EL (cell line): Measurements from ENCODE around the gene CD74.

Source experiments
- DNase-seq: peaks from one replicate; pipeline ENCODE4 v3.0.0-alpha.2; 2016

Gene CD74

DNA sequence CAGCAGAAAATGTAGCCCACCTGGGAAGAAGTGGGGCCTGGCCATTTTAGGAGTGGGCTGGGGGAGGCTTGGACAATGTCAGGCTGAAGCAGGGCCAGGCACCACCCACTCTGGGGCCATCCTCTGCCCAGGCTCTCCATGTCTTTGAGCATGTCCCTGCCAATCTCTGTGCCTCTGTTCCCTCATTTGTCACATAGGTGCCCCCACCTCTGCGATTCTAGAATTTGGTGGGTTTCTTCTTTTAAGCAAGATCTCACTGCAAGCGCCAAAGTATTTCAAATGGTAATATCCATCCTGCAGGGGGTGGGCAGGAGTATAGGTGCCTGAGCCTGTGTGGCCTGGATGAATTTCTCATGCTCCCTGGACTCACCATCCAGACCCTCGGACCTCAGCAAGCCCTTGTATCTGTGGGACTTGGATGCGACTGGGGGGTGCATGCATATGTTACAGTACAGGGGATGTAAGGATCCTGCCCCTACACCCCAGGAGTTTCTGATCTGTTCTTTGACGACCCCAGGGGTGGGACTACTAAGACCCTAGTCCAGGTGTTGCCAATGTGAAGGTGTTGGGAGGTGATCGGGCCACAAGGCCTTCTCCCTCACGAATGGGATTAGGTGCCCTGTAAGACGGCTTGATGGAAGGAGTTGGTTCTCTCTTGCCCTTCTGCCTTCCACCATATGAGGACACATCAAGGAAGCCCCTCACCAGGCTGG lies 4.3 kb downstream of the CD74 start:
- no peak for DNase-seq

DNA sequence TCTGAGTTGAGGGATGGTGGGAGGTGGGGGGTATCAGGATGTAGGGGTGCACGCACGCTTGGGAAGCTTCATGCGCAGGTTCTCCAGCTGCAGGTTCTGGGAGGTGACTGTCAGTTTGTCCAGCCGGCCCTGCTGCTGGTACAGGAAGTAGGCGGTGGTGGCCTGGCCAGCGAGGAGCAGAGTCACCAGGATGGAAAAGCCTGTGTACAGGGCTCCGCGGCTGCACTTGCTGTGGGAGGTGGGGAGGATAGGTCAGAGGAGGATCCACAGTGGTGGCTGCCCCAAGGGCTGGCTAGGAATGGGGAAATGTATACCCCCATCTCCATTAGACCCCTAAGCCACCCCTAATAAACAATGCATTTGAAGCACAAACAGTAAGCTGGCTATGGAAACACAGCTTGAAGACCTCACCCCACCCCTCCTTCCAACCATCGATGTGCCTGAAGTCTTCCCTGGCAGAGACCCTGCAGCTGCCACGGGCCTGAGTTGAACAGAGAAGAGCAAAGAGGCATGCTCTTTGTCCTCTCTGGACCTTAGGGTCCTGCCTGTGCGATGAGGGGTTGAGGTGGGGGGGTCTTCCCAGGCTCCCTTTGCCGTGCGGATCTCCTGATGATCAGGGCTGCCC lies 5.5 kb downstream of the CD74 start:
- DNase-seq, result no peak

DNA sequence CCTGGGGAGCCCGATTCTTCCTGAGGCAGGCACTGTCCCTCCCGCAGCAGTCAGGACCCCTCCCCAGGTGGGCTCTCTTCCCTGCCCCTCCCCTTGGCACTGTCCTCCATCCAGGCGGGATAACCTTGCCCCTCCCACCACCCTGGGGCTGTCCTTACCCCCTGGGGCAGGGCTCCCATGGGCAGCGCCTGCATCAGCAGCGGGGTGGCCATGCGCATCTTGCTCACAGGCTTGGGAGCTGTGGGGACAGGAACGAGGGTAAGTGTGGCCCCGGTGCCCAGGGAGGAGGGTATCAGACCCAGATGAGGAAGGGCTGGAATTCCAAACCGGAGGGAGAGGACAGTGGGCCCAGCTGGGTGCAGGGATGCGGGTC lies 6.0 kb downstream of the CD74 start:
- DNase-seq, result no peak

DNA sequence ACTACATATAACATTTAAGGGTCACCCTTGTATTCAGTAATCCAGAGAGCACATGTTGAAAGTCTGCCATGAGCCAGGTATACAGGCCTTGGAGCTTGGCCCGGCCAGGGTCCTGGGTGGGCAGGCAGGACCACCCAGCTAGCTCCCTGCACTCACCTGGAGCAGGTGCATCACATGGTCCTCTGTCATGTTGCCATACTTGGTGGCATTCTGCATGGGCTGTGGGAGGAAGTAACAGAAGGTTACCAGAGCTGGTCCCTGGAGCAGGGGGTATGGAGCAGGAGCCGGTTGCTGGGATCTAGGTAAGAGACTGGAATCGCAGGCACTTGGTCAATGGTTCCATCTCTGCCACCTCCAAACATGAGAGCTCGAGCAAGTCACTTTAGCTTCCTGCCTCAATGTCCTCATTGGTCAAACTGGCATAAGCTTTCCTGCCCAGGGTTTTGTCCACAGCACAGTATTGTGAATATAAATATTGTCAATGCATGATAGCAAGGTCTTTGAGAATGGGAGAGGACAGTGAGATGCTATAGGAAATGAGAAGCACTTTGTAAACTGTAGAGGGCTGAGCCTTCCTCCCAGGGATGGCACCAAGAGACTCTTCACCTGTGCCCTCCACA lies 6.5 kb downstream of the CD74 start:
- DNase-seq, result no peak

DNA sequence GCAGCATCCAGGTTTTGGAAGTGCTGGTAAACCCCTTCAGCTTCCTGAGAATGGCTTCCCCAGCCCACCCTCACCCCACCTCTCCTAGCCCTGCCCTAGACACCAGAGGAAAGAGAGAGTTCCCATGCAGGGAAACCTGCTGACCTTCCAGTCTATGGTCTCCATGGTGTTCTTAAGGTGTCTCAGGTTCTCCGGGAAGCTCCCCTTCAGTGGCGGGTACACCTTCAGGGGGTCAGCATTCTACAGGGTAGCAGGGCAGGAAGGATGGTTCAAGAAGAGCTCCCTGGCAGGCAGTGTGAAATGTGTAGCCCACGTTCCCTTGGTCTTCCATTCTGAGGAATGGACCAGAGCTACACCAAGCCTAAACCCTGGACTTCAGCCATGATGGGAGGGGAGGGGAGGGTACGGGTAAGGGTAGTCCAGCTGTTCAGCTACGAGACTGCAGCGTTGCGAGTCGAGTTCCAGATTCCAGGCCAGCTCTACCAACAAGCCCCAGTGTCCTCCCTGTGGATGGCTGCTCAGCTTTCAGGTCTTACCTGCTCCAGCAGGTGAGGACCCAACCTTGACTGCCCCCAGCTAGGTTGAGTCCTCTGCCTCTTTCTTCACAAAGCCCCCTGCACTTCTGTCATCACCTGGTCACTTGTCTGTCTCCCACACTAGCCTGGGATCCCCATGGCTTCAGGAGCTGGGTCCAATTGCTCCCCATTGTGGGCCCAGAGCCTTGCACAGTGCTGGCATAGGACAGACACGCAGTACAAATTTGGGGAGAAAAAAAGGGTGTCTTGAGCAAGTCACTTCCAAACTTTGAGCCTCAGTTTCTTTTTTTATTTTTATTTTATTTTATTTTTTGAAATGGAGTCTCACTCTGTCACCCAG lies 7.5 kb downstream of the CD74 start:
- no peak for DNase-seq

DNA sequence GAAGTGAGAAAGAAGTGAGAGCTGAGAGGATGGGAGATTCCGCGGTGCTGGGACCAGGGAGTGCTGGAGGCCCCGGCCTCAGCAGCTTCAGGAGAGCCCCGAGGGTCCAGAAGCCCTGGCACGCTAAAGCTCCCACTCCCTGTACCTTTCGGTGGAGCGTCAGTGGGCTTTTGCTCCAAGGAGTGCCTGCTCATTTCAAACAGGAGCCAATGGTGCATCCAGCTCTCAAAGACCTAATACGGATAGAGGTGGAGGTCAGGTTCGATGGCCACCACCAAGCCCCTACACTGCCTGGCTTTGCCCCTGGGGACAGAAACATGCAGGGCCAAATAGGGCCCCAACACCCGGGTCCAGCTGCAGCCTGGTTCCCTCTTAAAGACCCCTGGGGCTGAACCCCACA lies 8.2 kb downstream of the CD74 start:
- no peak for DNase-seq

DNA sequence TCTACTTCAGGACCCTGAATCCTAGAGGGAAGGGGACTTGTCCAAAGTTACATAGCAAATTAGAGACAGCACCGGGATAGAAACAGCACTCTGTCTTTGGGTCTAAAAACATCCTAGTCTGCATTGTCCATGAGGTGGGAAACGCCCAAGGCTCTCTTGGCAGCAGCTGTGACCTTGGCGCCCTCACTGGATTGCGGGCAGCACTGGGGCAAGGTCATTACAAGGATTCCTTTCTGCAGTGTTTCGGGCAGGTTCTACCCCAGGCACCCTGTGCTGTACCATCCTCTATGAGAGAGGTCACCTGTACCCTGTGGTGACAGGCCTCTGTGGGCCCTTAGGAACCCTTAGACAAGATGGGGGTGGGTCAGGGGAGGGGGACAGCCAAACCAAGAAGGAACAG lies 8.6 kb downstream of the CD74 start:
- DNase-seq, result no peak

DNA sequence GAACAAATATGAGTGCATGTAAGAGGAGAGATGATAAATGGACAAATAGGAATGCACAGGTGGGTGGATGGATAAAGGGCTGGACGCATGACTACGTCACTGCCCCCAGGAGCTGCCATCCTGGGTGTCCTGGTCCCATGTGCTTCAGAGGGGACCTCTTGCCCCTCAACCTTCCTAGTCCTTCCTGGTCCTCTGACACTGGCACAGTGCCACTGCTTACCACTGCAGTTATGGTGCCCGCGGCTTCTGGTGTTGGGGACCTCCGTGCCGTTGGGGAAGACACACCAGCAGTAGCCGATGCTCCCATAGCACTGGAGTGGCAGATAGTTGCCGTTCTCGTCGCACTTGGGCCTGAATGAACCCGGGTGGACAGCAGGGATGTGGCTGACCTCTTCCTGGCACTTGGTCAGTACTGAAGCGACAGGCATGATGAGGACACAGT lies 9.8 kb downstream of the CD74 start:
- no peak for DNase-seq

DNA sequence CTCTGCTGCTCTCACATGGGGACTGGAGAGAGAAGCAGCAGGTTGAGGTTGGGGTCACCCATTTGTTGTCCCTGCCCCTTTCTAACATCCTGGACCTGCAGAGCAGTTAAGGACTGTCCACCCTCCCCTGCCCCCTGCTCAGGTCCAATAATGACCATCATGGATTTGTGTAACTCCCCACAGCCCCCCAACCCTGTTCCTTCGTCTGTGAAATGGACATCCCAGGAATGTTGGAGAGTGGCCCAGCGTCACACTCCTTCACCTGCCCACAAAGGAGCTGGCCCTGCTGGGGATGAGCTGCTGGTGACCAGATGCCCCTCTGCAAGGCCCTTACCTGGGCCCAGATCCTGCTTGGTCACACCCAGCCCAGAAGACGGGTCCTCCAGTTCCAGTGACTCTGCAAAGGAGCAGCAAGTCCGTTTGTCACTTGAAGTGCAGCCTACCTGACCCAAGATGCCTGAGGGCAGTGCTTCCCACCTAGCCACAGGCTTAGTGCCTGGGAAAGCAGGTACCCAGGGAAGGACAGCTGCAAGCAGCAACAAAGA lies 10.4 kb downstream of the CD74 start:
- no peak for DNase-seq

DNA sequence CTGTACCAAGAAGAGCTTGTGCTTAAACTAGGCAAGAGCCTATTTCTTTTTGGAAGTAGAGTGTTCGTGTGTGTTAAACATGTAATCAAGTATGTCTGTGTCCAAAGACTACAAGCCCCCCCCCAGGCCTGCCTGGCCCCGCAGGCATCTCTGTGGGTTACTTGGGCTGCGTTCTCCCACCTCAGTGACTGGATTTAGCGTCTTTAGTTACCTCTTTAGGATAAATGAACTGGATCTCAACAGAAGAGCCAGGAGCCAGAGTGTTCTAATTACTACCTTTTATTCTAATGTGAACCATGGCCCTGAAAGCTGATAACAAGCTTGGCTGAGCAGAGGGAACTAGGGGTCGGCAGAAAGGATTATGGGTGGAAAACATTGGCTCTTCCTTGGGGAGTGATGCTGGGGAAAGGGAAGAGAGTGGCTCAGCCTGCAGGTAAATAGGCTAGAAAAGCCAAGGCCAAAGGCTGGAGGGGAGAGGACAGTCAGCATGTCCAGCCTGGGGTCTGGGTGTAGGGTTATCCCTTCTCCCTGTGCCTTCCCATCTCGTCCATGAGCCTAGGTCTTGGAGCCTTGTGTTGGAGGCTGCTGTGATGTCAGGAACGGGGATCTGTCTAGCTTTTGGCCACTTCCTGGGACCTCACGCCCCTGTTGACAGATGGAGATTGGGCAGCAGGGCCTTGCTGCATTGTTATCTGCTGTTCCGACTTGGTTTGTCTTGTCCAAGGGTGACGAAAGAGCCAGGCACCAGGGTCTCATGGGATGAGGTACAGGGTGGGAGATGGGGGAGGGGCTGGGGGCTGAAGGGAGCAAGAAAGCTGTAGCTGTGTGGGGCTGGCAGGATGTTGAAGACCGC lies 11.1 kb downstream of the CD74 start:
- no peak for DNase-seq

DNA sequence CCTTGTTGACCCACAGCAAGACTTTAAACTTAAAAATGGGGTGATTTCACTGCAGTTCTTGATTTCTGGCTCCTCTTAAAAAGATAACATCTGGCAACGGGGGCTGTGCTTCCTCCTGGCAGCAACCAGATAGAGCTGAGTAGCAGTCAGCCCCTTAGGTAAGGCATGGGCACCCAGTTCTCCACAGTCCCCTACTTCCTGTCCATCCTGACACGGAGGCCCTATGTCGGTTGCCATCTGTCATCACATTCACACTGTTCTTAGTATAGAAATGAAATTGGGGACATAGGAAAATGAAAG lies 11.7 kb downstream of the CD74 start:
- no peak for DNase-seq

DNA sequence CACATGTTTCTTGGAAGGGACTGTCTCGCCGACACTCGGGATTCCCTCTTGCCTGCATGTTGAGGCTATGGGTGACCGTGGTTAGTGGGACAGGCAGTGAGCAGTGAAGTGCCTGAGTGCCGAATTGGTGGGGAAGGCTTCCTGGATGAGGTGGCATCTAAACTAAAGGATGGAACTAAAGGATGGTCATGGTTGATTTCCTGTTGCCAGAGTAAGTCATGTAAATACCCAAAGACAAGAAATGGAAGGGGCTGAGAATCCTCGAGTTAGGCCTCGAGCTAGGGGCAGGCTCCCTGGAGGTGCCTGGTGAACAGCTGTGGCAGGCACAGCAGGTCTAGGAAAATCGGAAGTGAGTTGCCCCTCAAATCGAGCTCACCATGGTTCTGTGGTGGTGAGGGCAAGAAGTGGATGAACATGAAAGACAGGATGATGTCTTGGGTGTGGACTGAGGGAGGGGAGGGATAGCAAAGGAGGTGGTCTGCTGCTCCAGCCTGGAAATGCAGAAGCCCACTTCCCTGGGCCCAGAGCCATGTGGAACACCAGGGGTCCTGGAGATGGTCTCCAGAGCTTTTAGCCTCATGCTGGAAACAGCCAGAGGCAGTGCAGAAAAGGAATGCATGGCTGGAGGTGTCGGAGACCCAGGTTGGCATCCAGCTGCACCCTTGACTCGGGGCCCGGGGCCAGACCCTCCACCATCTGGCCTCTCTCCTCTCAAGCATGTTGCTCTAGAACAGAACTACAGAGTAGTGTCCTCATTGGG lies 12.2 kb downstream of the CD74 start:
- no peak for DNase-seq

DNA sequence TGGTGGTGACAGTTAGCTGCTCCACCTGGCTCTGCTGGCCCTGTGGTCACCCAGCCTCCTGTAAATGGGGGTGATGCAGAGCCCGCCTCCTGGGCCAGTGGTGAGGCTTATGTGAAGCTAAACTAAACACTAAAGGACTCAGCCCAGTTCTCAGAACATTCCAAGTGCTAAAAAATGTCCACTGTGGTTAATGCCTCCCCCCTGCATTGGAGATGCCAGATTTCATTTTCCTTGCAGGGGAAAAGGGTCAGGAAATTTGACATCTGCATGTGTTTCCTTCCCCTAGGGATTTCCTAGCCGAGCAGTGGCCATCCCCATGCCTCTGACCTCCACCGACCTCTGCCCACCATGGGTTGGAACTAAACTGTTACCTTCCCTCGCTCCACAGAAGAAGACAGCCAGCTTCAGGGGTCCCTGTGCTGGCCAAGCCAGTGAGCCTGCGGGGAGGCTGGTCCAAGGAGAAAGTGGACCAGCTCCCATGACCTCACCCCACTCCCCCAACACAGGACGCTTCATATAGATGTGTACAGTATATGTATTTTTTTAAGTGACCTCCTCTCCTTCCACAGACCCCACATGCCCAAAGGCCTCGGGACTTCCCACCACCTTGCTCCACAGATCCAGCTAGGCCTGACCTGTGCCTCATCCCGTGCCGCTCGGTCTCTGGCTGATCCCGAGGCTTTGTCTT lies 13.0 kb downstream of the CD74 start:
- peak; percentile 39 for DNase-seq

DNA sequence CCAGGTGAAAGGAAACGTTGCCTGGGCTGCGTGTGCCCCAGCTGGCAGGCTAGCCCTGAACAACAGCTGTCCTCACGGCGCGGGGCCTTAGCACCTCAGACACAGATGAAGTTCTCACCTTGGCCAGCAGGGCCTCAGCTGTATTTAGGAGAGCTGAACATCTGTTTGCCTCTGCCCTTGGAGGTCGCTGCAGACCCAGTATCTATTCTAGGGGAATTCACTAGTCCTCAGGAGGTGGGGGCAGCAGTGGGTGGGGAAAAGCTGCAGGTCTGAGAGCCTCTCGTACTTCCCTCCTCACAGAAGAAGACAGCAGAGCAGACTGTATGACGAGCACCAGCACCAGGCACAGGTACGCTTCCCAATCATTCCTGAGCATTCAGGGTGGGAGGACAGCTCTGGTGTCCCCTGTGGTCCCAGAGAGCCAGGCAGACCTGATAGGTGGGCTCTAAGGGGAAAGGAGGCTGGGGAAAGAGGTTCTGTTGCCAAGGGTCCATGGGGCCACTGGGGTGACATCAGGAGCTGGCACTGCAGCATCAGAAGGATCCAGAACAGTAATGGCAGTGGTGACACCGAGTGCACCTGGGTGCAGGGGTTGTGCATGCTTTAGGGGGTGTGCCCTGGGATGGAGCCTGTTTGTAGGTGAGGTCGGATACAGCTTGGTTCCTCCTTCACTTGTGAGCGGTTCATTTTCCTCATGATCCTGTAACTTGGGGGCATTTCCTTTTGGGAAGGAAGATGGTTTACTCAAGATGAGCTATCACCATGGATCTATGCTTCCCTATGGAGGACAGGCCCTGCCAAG lies 13.8 kb downstream of the CD74 start:
- no peak for DNase-seq

DNA sequence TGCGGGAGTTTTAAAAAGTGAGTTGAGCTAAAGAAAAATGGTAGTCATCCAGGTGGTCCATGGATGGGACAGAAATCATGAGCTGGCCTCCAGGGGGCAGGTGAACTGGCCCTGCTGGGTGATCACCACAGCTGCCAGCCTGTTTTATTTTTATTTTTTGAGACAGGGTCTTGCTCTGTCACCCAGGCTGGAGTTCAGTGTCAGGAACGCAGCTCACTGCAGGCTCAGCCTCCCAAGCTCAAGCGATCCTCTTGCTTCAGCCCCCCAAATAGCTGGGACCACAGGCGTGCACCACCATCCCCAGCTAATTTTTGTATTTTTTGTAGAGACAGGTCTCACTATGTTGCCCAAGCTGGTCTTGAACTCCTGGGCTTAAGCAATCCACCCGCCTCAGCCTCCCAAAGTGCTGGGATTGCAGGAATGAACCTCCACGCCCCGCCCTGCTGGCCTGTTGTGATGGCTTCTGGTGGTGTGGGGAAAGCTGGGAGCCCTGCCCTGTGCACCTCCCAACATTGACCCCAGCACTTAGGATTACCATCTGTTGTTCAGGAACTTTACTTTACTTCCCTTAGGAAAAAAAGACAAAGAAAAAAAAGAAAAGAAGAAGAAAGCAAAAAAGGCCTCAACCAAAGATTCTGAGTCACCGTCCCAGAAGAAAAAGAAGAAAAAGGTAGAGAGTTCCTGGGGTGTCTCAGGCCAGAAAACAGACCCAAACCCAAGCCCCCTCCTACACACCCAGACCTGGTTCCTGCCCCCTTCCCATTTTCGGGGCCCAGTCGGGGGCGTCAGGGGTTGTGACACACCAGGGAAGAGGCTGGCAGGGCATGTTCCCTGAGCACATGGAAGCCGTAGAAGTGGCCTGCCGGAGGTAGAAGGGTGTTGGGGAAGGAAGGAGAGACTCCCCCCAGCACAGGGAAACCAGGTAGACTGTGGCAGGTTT lies 14.7 kb downstream of the CD74 start:
- DNase-seq, result no peak

DNA sequence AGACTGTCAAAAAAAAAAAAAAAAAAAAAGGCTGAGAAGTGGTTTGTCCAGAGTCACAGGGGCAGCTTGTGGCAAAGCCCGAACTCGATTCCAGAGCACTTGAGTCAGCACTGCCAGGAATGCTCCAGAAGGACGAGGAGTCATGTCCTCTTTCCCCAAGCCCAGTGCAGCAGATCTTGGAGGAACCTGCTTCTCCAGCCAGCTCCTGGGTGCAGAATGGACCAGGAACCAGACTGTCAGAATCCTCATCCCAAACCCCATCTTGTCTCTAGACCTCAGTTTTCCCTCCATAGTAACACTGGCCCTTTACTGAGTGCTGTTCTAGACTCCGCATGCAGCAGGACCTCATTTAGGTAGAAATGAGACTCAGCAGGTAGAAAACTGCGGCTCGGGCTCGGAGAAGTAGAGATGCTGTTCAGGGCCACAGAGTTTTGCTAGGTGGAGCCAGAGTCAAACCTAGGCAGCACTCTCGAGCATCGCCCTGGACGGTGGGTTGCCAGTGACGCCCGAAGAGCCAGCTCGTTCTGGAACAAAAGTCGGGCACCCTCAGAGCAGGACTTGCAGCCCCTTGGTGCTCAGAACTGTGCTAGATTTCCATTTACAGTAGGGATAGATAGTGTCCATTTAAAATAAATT lies 15.4 kb downstream of the CD74 start:
- peak; percentile 78 for DNase-seq

DNA sequence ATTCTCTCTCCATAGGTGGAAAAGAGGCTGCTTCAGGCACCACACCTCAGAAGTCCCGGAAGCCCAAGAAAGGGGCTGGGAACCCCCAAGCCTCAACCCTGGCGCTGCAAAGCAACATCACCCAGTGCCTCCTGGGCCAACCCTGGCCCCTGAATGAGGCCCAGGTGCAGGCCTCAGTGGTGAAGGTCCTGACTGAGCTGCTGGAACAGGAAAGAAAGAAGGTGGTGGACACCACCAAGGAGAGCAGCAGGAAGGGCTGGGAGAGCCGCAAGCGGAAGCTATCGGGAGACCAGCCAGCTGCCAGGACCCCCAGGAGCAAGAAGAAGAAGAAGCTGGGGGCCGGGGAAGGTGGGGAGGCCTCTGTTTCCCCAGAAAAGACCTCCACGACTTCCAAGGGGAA lies 16.4 kb downstream of the CD74 start:
- no peak for DNase-seq

DNA sequence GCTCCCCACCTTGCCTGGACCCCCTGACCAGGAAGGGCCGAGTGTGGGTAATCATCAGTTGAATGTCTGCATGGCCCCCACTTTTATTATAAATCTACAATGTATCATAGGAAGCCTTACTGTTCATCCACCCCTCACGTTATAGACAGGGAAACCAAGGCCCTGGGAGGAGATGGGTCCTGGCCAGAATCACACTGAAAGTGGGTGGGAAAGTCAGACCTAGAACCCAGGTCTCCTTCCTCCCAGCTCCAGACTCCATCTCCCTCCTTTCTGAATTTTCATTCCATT lies 17.1 kb downstream of the CD74 start:
- DNase-seq, result no peak
